MM.1S (cell line): ENCODE data around the gene CNGB1.
"Not testable (repeated sequence)": the region's sequence is repeated elsewhere in the genome, so short reads cannot be mapped to it uniquely, and the experiment has no call there.

ENCODE experiments used
- DNase-seq: peaks from one replicate; pipeline ENCODE4 v3.0.0-alpha.2; 2015
- H2AFZ ChIP-seq: fragments of 300-600 bp; sonication (generic); 2 replicates; pipeline ENCODE4 v1.6.0; 2016; ENCODE audit warnings: antibody characterized with exemption, low read length
- H3F3A ChIP-seq: fragments of 300-600 bp; sonication (generic); 2 replicates; pipeline ENCODE4 v1.6.1; 2016; ENCODE audit warnings: mild to moderate bottlenecking, antibody characterized with exemption, low read length, moderate library complexity, mixed read lengths; ENCODE audit not compliant: insufficient read depth
- H3K27ac ChIP-seq: fragments of 300-600 bp; sonication (generic); 2 replicates; pipeline ENCODE4 v1.5.1; 2016; ENCODE audit warnings: mild to moderate bottlenecking, low read length
- H3K27me3 ChIP-seq: fragments of 300-600 bp; sonication (generic); replicated peaks from 2 replicates; pipeline ENCODE4 v1.6.0; 2016; ENCODE audit warnings: low read length; ENCODE audit not compliant: insufficient read depth
- H3K36me3 ChIP-seq: fragments of 300-600 bp; sonication (generic); replicated peaks from 2 replicates; pipeline ENCODE4 v1.6.1; 2016; ENCODE audit warnings: mild to moderate bottlenecking, low read length, mixed read lengths; ENCODE audit not compliant: insufficient read depth
- H3K4me1 ChIP-seq: fragments of 300-600 bp; sonication (generic); 2 replicates; pipeline ENCODE4 v1.6.1; 2016; ENCODE audit warnings: low read length, mixed read lengths
- H3K4me2 ChIP-seq: fragments of 300-600 bp; sonication (generic); 2 replicates; pipeline ENCODE4 v1.6.0; 2016; ENCODE audit warnings: low read depth, low read length
- H3K4me3 ChIP-seq: fragments of 300-600 bp; sonication (generic); 2 replicates; pipeline ENCODE4 v1.5.1; 2016; ENCODE audit warnings: low read length, mixed read lengths
- H3K79me2 ChIP-seq: fragments of 300-600 bp; sonication (generic); 2 replicates; pipeline ENCODE4 v1.6.1; 2016; ENCODE audit warnings: mixed run types, low read length, mixed read lengths
- H3K9ac ChIP-seq: fragments of 300-600 bp; sonication (generic); 2 replicates; pipeline ENCODE4 v1.6.1; 2016; ENCODE audit warnings: low read length, mixed read lengths
- H3K9me2 ChIP-seq: fragments of 300-600 bp; sonication (generic); replicated peaks from 2 replicates; pipeline ENCODE4 v1.6.1; 2016; ENCODE audit warnings: mild to moderate bottlenecking, low read length, mixed read lengths; ENCODE audit not compliant: insufficient read depth
- H3K9me3 ChIP-seq: fragments of 300-600 bp; sonication (generic); replicated peaks from 2 replicates; pipeline ENCODE4 v1.6.1; 2016; ENCODE audit warnings: mild to moderate bottlenecking, low read length, mixed read lengths; ENCODE audit not compliant: insufficient read depth
- H4K20me1 ChIP-seq: fragments of 300-600 bp; sonication (generic); 2 replicates; pipeline ENCODE4 v1.6.1; 2016; ENCODE audit warnings: mild to moderate bottlenecking, low read length, moderate library complexity, mixed read lengths; ENCODE audit not compliant: insufficient read depth
- CTCF ChIP-seq: fragments of 300-600 bp; sonication (generic); IDR thresholded peaks from 2 replicates; pipeline ENCODE4 v1.5.1; 2016; ENCODE audit warnings: antibody characterized with exemption, low read length, mixed read lengths
- EZH2 ChIP-seq: fragments of 300-600 bp; sonication (generic); optimal IDR thresholded peaks from 2 replicates; pipeline ENCODE3; 2017; ENCODE audit warnings: low read depth, mild to moderate bottlenecking, antibody characterized with exemption, low read length, mixed read lengths
- EZH2phosphoT487 ChIP-seq: fragments of 300-600 bp; sonication (generic); IDR thresholded peaks from 2 replicates; pipeline ENCODE4 v1.6.1; 2018; ENCODE audit warnings: antibody characterized with exemption, low read length

CNGB1 gene

DNA sequence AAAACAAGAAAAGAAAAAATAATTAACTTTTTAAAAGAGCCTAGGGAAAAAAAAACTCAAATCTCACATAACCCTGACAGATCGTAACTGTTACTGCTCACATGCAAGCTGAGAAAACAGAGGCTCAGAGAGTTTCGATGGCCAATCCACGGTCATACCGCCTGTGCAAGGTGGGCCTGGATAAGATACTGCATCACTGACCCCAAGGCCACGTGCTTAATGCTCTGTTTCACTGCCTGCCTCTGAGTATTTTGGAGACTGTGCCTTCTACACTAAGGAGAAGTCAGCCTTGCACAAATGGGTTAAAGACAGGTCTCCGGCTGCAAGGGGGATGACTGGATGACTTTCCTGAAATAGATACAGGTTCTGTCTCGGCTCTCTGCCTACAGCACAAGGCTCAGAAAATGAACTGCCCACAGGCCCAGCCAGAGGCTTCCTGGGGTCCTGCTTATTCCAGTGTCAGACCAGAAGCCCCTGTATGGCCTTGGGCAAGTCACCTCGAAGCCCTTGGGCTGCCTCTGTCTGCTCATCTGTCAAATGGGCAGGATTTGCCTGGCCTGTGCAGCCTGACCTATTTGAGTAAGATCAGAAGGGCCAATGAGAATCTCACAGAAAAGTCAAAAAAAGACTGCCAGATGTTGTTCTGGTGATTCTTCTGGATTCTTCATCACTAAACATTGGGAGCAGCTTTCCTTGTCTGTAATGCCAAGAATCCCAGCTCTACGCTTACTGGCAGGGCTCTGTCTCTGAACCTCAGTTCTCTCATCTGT is 25.8 kb downstream of the CNGB1 start:
- Histone ChIP-seq H3K27me3 (no peaks in the 10 kb centered on the region), H3K4me1 (no peaks in the 10 kb centered on the region), H4K20me1 (no peaks in the 10 kb centered on the region), H3K4me2 (no peak overlapping the region), H3K27ac (no peak overlapping the region), H2AFZ (no peak overlapping the region), H3K79me2 (no peaks in the 10 kb centered on the region), H3K36me3 (no peaks in the 10 kb centered on the region), H3F3A (no peaks in the 10 kb centered on the region), H3K9me3 (no peaks in the 10 kb centered on the region), H3K4me3 (no peak overlapping the region), H3K9ac (no peak overlapping the region), H3K9me2 (no peaks in the 10 kb centered on the region)
- no peak for DNase-seq
- TF ChIP-seq CTCF, result no peak
- TF ChIP-seq EZH2phosphoT487, result no peak
- TF ChIP-seq EZH2, result no peak

GRCh38 chr16:57943381-57943780 is 27.5 kb downstream of the CNGB1 start:
- not testable (repeated sequence) for H3K27ac ChIP-seq, H4K20me1 ChIP-seq, H3K36me3 ChIP-seq, H3F3A ChIP-seq, H3K4me3 ChIP-seq, H3K27me3 ChIP-seq, H3K4me2 ChIP-seq, DNase-seq, H3K9me3 ChIP-seq, H3K4me1 ChIP-seq, H2AFZ ChIP-seq, H3K79me2 ChIP-seq, H3K9ac ChIP-seq, H3K9me2 ChIP-seq

GRCh38 chr16:57941901-57942300 is 29.0 kb downstream of the CNGB1 start:
- H3K9me3 ChIP-seq, H3K36me3 ChIP-seq, H3K27me3 ChIP-seq, H3K79me2 ChIP-seq, H3K9me2 ChIP-seq, H2AFZ ChIP-seq, H3F3A ChIP-seq, H3K4me2 ChIP-seq, H4K20me1 ChIP-seq, H3K27ac ChIP-seq, H3K4me3 ChIP-seq, H3K4me1 ChIP-seq, H3K9ac ChIP-seq, DNase-seq: not testable (repeated sequence)

DNA sequence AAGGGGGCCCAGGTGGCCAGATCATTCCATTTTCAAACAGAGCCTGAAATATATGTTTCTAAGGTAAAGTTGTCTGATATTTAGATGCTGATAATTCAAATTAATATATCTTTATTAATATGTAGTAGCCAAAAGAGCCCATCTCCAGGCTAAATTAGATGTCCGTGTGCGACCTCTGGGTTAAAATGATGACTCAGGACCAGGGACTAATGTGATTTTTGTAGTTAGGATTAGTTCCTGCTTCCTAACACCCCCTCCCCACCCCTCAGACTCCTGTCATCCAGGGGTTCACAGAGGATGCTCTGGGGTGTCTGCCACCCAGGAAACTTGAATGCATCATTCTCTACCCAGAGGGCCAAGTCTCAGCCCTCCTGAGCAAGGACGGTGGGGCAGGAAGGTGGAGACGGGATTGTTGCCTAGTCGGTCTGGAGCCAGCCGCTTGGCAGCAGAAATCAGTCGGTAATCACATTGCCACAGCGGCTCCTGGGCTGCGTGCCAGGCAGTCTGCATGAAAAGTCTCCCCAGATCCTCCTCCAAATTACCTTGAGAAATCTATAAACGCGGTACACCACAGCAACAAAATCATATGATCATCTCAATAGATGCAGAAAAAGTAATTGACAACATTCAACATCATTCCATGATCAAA is 29.8 kb downstream of the CNGB1 start:
- Histone ChIP-seq H3K27ac (no peak overlapping the region), H3K79me2 (no peaks in the 10 kb centered on the region), H3K4me2 (no peak overlapping the region)

More for the DNA sequence above, 29.8 kb downstream of the CNGB1 start:
- TF ChIP-seq EZH2, result no peak
- no peak for TF ChIP-seq EZH2phosphoT487
- no peak for TF ChIP-seq CTCF
- Histone ChIP-seq H4K20me1 (no peaks in the 10 kb centered on the region), H3K9me2 (no peaks in the 10 kb centered on the region), H3K9me3 (no peaks in the 10 kb centered on the region), H3K4me1 (no peaks in the 10 kb centered on the region), H2AFZ (no peak overlapping the region), H3K9ac (no peak overlapping the region), H3F3A (no peaks in the 10 kb centered on the region), H3K36me3 (no peaks in the 10 kb centered on the region), H3K4me3 (no peak overlapping the region), H3K27me3 (no peaks in the 10 kb centered on the region)
- no peak for DNase-seq
